Measurements from ENCODE around the gene LPCAT1.

Gene LPCAT1

GRCh38 chr5:1445313-1445688 lies 78.5 kb downstream of the LPCAT1 start, which contains the start of gene SLC6A3:
SLC6A3 (minus strand) TSS chr5:1445440; CDS start chr5:1443197, 2,243 bp downstream.
- DNase-seq (ENCODE audit: low read depth in 2 of 2) = no peak

- DNase-seq (ENCODE audit: low read depth in 2 of 2) = no peak
These were observed 79.2 kb downstream of the LPCAT1 start for GRCh38 chr5:1444361-1445189.

- DNase-seq (ENCODE audit: low read depth in 2 of 2) = no peak
These were observed 79.8 kb downstream of the LPCAT1 start for GRCh38 chr5:1443991-1444360.

GRCh38 chr5:1443171-1443570 lies 80.6 kb downstream of the LPCAT1 start:
- DNase-seq (ENCODE audit: low read depth in 2 of 2) = no peak

GRCh38 chr5:1442222-1443145 lies 81.3 kb downstream of the LPCAT1 start:
- DNase-seq (ENCODE audit: low read depth in 2 of 2) = no peak

GRCh38 chr5:1441166-1441865 lies 82.4 kb downstream of the LPCAT1 start:
- DNase-seq (ENCODE audit: low read depth in 2 of 2) = no peak

- no peak for DNase-seq (ENCODE audit: low read depth in 2 of 2)
These were observed 83.7 kb downstream of the LPCAT1 start for GRCh38 chr5:1440098-1440493.

- no peak for DNase-seq (ENCODE audit: low read depth in 2 of 2)
These were observed 84.2 kb downstream of the LPCAT1 start for GRCh38 chr5:1439388-1440097.

- no peak for DNase-seq (ENCODE audit: low read depth in 2 of 2)
These were observed 84.9 kb downstream of the LPCAT1 start for GRCh38 chr5:1438871-1439270.

GRCh38 chr5:1437876-1438559 lies 85.7 kb downstream of the LPCAT1 start:
- no peak for DNase-seq (ENCODE audit: low read depth in 2 of 2)

GRCh38 chr5:1437226-1437829 lies 86.4 kb downstream of the LPCAT1 start:
- no peak for DNase-seq (ENCODE audit: low read depth in 2 of 2)

GRCh38 chr5:1436681-1437080 lies 87.1 kb downstream of the LPCAT1 start:
- no peak for DNase-seq (ENCODE audit: low read depth in 2 of 2)

- no peak for DNase-seq (ENCODE audit: low read depth in 2 of 2)
These were observed 87.7 kb downstream of the LPCAT1 start for GRCh38 chr5:1436036-1436435.

GRCh38 chr5:1435369-1435768 lies 88.4 kb downstream of the LPCAT1 start:
- DNase-seq (ENCODE audit: low read depth in 2 of 2) = no peak

- DNase-seq (ENCODE audit: low read depth in 2 of 2) = no peak
These were observed 91.5 kb downstream of the LPCAT1 start for GRCh38 chr5:1432296-1432695.

- no peak for DNase-seq (ENCODE audit: low read depth in 2 of 2)
These were observed 91.9 kb downstream of the LPCAT1 start for GRCh38 chr5:1431896-1432295.

GRCh38 chr5:1431021-1431811 lies 92.5 kb downstream of the LPCAT1 start:
- DNase-seq (ENCODE audit: low read depth in 2 of 2) = no peak

GRCh38 chr5:1430121-1430795 lies 93.5 kb downstream of the LPCAT1 start:
- no peak for DNase-seq (ENCODE audit: low read depth in 2 of 2)

- no peak for DNase-seq (ENCODE audit: low read depth in 2 of 2)
These were observed 94.3 kb downstream of the LPCAT1 start for GRCh38 chr5:1429496-1429895.
